Stomach (tissue), 9 donors: ENCODE measurements around the gene ICOSLG. TPM values are rescaled to one million over a fixed set of nuclear protein-coding genes. Genes with fewer than 3 reads are reported as not detected.
A peak's percentile ranks its signal among the peaks of the same experiment; 100 is the strongest.
"Not testable (repeated sequence)": the region's sequence is repeated elsewhere in the genome, so short reads cannot be mapped to it uniquely, and the experiment has no call there.

Experiments used
- DNase-seq, 2 donors: peaks; one replicate each; pipeline versions ENCODE4 v3.0.0 to v3.0.0-alpha.2; 2013 to 2019
- H3K27ac ChIP-seq, 5 donors: fragments of 200-600 bp in 4 of 5; sonication (generic) in 4 of 5; one replicate each; pipeline ENCODE4 v1.5.1; 2013 to 2019; ENCODE audit warnings: mild to moderate bottlenecking in 1 of 5, moderate library complexity in 1 of 5
- H3K27me3 ChIP-seq, 3 donors: fragments of 200-600 bp; sonication (generic); one replicate each; pipeline ENCODE4 v1.5.1; 2017 to 2019; ENCODE audit warnings: mixed run types in 1 of 3
- H3K36me3 ChIP-seq, 4 donors: fragments of 200-600 bp; sonication (generic); 1 replicate in 3 of 4; 2 replicates in 1 of 4; pipeline ENCODE4 v1.5.1; 2016 to 2019
- H3K4me1 ChIP-seq, 4 donors: fragments of 200-600 bp; sonication (generic); one replicate each; pipeline ENCODE4 v1.5.1; 2016 to 2019
- H3K4me3 ChIP-seq, 4 donors: fragments of 200-600 bp; sonication (generic) in 3 of 4; one replicate each; pipeline ENCODE4 v1.5.1; 2016 to 2019; ENCODE audit warnings: mild to moderate bottlenecking in 1 of 4
- H3K9me3 ChIP-seq, 4 donors: fragments of 200-600 bp; sonication (generic); one replicate each; pipeline ENCODE4 v1.5.1; 2016 to 2019
- WGBS, 5 donors: extraction: QIAGEN DNeasy Blood & Tissue Kit in 3 of 5; methylation state at CpG; one replicate each; pipeline versions ENCODE4 v1.1.5 to v1.1.7; 2013 to 2018; 5-methylcytosine and 5-hydroxymethylcytosine counted together
- intact Hi-C: fragments of 100-400 bp; cut with DNase I; formaldehyde crosslinking; loops from one replicate; pipeline ENCODE4 v1.15.1; 2023; ENCODE audit warnings: low total_unique reads
- polyA plus RNA-seq, 3 donors: library from polyadenylated mRNA; stranded (reverse); fragments of 200-250 nt; gene quantifications; one replicate each; pipeline ENCODE4 v1.2.3, GENCODE V29; 2013
- total RNA-seq, 5 donors: library from RNA; depleted of rRNA; stranded (reverse); fragments of >200 nt; gene quantifications; one replicate each; pipeline versions ENCODE4 v1.1.0 to v1.2.3, GENCODE V29; 2014 to 2016
- donor health status: healthy with polysubstance abuse.
- donor health status: Bipolar disorder and iron deficiency.
- donor health status: healthy.

The ICOSLG gene
- total and polyA plus RNA-seq, 8 donors: 1.2 to 7.0 (median 3.0) TPM

DNA sequence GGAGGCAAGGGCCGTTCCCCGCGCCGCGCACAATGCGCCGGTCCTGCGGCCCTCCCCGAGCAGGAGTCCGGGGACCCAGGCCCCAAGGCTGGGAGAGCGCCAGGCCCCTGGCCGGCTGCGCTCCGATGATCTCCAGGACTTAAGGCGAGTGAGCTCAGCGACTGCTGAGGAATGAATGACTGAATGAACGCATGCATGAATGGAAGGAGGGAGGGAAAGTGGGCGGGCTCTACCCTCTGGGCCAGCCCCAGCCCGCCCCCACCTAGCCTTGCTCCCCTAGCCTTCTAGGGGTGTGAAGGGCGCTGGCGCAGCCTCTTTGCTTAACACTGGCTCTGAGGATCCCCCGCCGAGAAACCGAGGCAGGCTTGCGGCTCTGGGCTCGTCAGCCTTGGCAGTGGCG is 538 bp upstream of the ICOSLG start:
- DNase-seq, H3K36me3 ChIP-seq, H3K27ac ChIP-seq, H3K4me3 ChIP-seq, H3K27me3 ChIP-seq, H3K4me1 ChIP-seq, intact Hi-C loops, H3K9me3 ChIP-seq: not testable (repeated sequence)
- WGBS, 5 donors: no CpG with 5 or more reads among the region's 27 CpGs

DNA sequence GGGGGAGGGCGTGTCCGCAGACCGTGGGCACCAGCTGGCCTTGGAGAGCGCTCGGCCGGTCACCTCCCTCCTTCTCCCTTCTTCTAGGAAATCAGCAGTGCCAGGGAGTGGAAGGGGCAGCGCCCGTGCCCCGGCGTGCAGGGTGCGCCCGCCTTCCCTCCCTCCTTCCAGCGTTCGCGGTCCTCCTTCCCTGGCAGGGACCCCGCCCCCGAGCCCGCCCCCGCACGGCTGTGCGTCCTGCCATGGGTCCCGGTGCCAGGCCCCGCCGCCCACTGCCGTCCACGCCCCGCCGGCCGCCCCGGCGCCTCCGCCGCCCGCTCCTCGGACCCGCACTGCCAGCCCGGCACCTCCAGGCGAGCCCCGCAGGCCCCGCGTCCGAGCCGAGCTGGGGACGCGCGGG is 390 bp downstream of the ICOSLG start:
- H3K9me3 ChIP-seq, H3K4me1 ChIP-seq, H3K27ac ChIP-seq, intact Hi-C loops, H3K36me3 ChIP-seq, H3K4me3 ChIP-seq, DNase-seq, H3K27me3 ChIP-seq: not testable (repeated sequence)
- WGBS, 5 donors: no CpG with 5 or more reads among the region's 46 CpGs

DNA sequence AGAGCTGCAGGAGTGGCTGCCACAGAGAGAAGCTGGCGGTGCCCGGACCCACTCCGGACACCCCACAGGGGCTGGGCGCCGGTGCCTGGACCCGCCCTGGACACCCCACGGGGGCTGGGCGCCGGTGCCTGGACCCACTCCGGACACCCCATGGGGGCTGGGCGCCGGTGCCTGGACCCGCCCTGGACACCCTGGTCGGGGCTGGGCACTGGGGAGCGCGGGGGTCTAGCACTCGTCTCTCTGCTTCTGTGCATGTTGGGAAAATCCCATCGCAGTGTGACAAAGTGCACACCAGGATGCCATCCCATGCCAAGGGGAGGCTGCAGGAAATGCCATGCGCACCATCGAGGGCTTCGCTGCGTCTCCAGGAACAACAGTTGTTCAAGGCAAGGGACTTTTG is 11.2 kb downstream of the ICOSLG start:
- H3K4me3 ChIP-seq, H3K27ac ChIP-seq, DNase-seq, H3K27me3 ChIP-seq, H3K9me3 ChIP-seq, H3K4me1 ChIP-seq, H3K36me3 ChIP-seq, intact Hi-C loops: not testable (repeated sequence)
- WGBS, 5 donors: 96% methylated on average over 3 to 8 of the region's 22 CpGs; no CpG with 5 or more reads in 3 of the 5 donors

- DNase-seq, intact Hi-C loops, H3K27me3 ChIP-seq, H3K9me3 ChIP-seq, H3K4me3 ChIP-seq, H3K36me3 ChIP-seq, H3K27ac ChIP-seq, H3K4me1 ChIP-seq: not testable (repeated sequence)
- no CpG with 5 or more reads among the region's 13 CpGs for WGBS, 5 donors
Observed at GRCh38 chr21:44228109-44228508, 12.6 kb downstream of the ICOSLG start.

DNA sequence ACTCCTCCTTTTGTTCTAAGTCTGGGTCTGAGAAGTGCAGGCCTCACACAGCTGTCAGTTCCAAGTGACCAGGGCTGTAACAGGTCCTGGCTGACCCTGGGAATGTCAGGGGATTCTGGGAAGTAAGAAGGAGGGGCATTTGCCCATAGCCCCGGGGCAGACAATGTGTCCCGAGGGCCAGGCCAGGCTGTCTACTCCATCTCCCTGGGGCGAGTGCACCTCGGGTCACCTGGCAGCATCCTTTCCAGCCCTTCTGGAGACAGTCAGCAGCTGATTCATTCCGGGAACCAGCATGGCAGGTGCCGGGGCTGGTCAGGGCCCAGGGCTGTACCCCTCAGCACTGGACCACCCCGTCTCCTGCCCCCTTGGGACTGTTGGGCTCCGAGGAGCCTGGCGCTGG is 13.1 kb downstream of the ICOSLG start:
- H3K4me3 ChIP-seq, H3K4me1 ChIP-seq, H3K27me3 ChIP-seq, H3K27ac ChIP-seq, intact Hi-C loops, H3K36me3 ChIP-seq, DNase-seq, H3K9me3 ChIP-seq: not testable (repeated sequence)
- WGBS, 5 donors: 75 to 100% methylated on average over 1 to 2 of the region's 9 CpGs; no CpG with 5 or more reads in 3 of the 5 donors

DNA sequence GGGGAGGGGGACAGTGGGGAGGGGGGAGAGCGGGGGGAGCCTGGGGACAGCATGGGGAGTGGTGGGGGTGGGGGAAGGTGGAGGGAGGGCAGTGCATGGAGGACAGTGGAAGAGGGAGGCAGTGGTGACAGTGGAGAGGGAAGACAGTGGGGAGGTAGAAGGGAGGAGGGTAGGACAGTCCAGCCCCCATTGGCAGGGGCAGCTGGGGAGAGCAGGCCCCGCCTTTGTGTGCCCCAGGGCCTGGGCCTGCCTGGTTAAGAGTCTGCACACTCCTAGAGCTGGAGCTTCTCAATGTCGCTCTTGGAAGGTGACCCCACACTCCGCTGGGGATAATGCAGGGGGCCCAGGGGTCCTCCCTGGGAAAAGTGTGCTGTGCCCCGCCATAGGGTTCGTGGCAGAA is 15.1 kb downstream of the ICOSLG start:
- WGBS, 5 donors: no CpG with 5 or more reads among the region's 6 CpGs
- intact Hi-C loops, H3K27me3 ChIP-seq, DNase-seq, H3K27ac ChIP-seq, H3K36me3 ChIP-seq, H3K4me3 ChIP-seq, H3K9me3 ChIP-seq, H3K4me1 ChIP-seq: not testable (repeated sequence)

- H3K27ac ChIP-seq, intact Hi-C loops, H3K27me3 ChIP-seq, H3K4me1 ChIP-seq, H3K4me3 ChIP-seq, H3K9me3 ChIP-seq, DNase-seq, H3K36me3 ChIP-seq: not testable (repeated sequence)
- no CpG with 5 or more reads among the region's 5 CpGs for WGBS, 5 donors
Observed at GRCh38 chr21:44223334-44223733, 17.4 kb downstream of the ICOSLG start.

GRCh38 chr21:44220674-44221073 is 20.1 kb downstream of the ICOSLG start:
- intact Hi-C loops, H3K27ac ChIP-seq, H3K4me1 ChIP-seq, H3K4me3 ChIP-seq, H3K27me3 ChIP-seq, H3K36me3 ChIP-seq, DNase-seq, H3K9me3 ChIP-seq: not testable (repeated sequence)
- WGBS, 5 donors: no CpG with 5 or more reads among the region's 18 CpGs

GRCh38 chr21:44218461-44218860 is 22.3 kb downstream of the ICOSLG start:
- H3K36me3 ChIP-seq, DNase-seq, H3K27me3 ChIP-seq, H3K4me1 ChIP-seq, H3K27ac ChIP-seq, H3K9me3 ChIP-seq, H3K4me3 ChIP-seq, intact Hi-C loops: not testable (repeated sequence)
- WGBS, 5 donors: no CpG with 5 or more reads among the region's 8 CpGs

- H3K4me1 ChIP-seq, H3K36me3 ChIP-seq, H3K27me3 ChIP-seq, H3K27ac ChIP-seq, H3K9me3 ChIP-seq, intact Hi-C loops, H3K4me3 ChIP-seq, DNase-seq: not testable (repeated sequence)
- 84 to 93% methylated on average over 2 of the region's 2 CpGs; no CpG with 5 or more reads in 3 of the 5 donors for WGBS, 5 donors
Observed at GRCh38 chr21:44211978-44212377, 28.8 kb downstream of the ICOSLG start.

DNA sequence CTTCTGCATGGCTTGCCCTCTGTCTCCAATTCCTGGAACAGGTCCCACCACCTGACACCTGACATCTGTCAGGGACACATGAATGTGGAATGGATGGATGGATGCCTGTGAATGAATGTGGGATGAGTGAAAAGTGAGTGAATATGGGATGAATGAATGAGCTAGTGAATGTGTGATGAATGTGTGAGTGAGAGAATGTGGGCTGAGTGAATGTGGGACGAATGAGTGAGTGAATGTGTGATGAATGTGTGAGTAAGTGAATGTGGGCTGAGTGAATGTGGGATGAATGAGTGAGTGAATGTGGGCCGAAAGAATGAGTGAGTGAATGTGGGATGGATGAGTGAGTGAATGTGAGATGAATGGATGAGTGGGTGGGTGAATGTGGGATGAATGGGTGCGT is 29.2 kb downstream of the ICOSLG start:
- WGBS, 5 donors: 83 to 98% methylated on average over 1 to 2 of the region's 3 CpGs; no CpG with 5 or more reads in 3 of the 5 donors
- DNase-seq, H3K4me1 ChIP-seq, H3K4me3 ChIP-seq, H3K27ac ChIP-seq, H3K9me3 ChIP-seq, H3K36me3 ChIP-seq, H3K27me3 ChIP-seq, intact Hi-C loops: not testable (repeated sequence)

DNA sequence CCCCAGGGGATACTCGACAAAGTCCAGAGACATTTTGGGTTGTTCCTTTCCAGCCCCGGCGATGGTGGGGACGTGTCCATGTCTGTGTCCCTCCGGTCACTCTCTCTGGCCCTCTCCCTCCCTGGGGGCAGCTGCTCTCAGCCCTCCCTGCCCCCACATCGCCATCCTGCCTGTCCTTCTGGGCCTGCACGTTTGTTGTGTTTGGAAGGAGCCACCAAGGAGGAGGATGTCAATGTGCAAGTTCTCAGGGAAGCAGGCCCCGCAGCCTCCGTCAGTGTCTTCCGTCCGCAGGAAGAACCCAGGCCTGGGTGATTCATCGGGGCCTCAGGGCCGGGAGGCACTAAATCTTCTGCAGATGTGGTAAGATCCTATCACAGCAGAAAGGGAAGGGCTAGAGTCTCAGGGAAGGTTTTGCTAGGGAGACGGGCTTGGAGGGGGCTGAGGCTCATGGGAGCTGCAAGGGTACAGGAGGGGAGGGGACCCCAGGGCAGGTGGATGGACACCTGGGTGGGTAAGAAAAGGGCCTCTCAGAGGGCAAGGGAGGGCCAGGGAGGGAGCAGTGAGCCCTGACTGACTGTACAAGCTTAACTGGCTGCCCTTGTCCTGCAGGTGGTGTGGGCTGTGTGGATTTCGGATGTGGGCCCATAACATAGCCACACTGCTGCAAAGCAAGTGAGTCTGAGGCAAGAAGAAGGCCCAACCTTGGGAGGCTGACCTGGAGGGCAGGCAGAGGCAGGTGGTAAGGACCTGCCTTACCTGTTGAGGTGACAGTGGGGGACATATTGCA is 32.7 kb downstream of the ICOSLG start:
- DNase-seq, H3K4me1 ChIP-seq, H3K4me3 ChIP-seq, H3K27me3 ChIP-seq, H3K36me3 ChIP-seq, intact Hi-C loops, H3K9me3 ChIP-seq: not testable (repeated sequence)
- H3K27ac ChIP-seq: peak overlapping the region in 2 of 5 donors; percentile 42 to 57
- WGBS, 5 donors: 72 to 92% (median 79%) methylated on average over 2 to 10 of the region's 15 CpGs; no CpG with 5 or more reads in 2 of the 5 donors
